Kidney tubule cell (primary cell): Measurements from ENCODE around the gene BTRC.
"Not testable (repeated sequence)": the region's sequence is repeated elsewhere in the genome, so short reads cannot be mapped to it uniquely, and the experiment has no call there.

Experiments
- DNase-seq: peaks from one replicate; pipeline ENCODE4 v3.0.0-alpha.2; 2018; ENCODE audit warnings: low spot score

Gene BTRC

DNA sequence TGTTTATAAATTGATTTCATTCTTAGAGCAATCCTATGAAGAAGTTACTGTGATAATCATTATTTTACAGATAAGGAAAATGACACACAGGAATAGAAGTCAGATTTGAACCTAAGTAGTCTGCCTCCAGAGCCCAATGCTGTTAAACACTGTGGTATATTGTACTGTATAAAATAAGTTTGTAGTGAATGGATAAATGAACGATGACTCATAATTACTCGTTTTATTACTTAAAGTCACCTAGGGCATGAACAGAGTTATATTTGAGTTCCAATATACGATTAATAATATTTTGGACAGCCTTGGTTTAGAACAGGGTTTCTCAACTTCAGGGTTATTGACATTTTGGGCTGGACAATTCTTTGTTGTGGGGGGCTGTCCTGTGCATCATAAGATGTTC lies 7.8 kb upstream of the BTRC start:
- DNase-seq: peak; percentile 35

DNA sequence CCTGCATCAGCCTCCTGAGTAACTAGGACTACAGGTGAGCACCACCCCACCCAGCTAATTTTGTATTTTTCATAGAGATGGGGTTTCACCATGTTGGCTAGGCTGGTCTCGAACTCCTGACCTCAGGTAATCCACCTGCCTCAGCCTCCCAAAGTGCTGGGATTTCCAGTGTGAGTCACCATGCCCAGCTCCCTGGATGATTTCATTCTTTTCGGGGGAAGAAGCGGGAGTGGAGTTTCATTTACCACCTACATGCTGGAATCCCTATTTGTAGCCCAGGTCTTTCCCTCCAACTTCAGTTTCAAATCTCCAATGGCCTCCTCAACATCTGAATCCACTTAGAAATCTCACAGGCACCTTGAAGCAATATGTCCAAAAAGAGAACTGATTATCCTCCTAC lies 2.9 kb upstream of the BTRC start:
- peak; percentile 56 for DNase-seq

DNA sequence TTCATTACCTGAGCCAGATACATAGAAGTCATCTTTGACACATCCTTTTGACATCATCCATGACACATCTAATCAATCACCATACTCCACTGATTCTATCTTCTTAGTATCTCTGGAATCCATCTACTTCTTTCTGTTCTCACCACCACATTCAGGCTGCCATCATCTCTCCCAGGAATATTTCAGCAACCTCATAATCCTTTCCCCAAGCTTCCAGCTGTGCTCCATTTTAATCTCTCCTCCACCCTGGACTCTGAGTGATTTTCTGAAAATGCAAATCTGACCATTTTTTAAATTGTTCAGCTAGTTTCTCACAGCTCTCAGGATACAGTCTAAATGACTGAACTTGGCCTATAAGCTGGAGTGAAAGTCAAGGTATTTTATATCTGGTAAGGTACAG lies 2.5 kb upstream of the BTRC start:
- peak; percentile 61 for DNase-seq

GRCh38 chr10:101352857-101353256 lies 1.1 kb upstream of the BTRC start:
- not testable (repeated sequence) for DNase-seq

DNA sequence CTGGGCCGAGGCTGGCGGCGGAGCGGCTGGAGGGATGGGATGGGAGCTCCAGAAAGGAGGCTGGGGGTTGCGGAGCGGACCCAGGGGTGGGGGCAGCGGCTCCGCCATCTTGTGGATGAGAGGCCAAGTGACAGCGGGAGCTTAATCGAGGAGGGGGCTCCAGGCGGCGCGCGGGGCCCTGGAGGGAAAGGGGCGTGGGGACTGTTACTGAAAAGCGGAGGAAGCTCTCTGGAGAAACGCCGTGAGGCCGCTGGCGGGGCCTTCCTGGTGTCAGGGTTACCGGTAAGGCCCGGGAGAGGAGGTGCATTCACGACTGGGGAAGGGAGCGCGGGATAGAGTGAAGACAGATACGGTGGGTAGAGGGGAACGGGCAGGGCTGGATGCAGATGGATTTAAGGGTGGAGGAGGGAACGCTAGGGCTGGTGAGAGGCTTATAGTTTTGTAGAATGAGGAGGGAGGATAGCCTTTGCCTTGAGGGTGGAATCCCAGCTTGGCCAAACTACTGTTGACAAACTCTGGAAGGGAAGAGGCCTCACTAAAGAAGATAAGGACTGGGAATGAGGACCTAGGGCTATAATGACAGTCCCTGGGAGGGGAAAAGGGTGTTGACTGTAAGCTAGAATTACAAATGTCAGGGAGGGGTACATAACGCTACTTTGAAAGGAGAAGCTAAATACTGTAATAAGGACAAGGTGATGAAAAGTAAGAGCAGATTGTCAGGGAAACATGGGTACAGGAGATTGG lies 535 bp downstream of the BTRC start:
- peak; percentile 47 for DNase-seq

GRCh38 chr10:101355072-101355706 lies 1.2 kb downstream of the BTRC start:
- no peak for DNase-seq

GRCh38 chr10:101356132-101356531 lies 2.2 kb downstream of the BTRC start:
- DNase-seq: no peak

- no peak for DNase-seq
Observed at GRCh38 chr10:101357958-101358357, 4.0 kb downstream of the BTRC start.

GRCh38 chr10:101358706-101359300 lies 4.8 kb downstream of the BTRC start:
- peak; percentile 8 for DNase-seq

- DNase-seq: not testable (repeated sequence)
Observed at GRCh38 chr10:101360090-101360489, 6.1 kb downstream of the BTRC start.

DNA sequence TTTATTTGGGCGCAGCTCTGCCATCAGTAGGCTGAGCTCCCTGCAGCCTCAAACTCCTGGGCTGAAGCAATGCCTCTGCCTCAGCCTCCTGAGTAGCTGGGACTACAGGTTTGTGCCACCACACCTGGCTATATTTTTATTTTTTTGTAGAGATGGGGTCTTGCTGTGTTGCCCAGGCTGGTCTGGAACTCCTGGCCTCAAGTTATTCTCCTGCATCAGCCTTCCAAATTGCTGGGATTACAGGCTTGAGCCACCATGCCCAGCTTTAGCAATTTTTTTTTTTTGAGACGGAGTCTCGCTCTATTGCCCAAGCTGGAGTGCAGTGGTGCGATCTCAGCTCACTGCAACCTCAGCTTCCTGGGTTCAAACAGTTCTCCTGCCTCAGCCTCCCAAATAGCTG lies 6.9 kb downstream of the BTRC start:
- DNase-seq: not testable (repeated sequence)

- no peak for DNase-seq
Observed at GRCh38 chr10:101363850-101364400, 10.0 kb downstream of the BTRC start.

DNA sequence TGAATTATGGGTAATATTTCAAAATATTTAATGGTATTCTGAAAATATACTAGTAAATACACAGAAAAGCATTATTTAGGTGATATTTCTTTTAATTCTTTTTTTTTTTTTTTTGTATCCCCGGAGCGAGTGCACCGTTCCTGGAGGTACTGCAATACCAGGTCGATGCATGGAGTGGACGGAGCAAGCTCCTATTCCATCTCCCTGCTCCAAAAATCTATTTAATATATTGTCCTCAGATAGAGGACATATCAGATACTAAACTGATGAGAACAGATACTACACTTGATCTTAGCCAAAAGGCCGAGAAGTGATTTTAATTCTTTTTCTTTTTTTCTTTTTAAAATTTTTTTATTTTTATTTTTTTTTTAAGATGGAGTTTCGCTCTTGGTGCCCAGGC lies 10.8 kb downstream of the BTRC start:
- DNase-seq: no peak

GRCh38 chr10:101367569-101368453 lies 13.8 kb downstream of the BTRC start:
- peak; percentile 91 for DNase-seq

DNA sequence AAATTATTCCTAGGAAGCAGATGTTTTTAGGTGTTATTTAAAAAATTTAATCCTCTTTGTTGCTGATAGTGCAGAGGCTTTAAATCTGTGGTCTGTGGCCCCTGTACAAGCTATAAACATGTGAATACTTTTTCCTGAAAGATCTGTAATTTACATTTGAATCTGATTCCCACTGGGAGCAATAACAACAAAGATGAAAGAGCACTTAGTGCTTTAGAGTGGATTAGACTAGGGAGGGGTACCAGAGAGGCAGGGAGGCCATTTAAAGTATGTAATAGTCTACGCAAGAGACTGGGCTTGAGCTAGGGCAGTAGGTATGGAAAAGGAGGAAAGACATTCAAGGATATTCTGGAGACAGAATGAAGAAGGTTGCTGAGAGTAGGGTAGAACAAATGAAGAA lies 19.1 kb downstream of the BTRC start:
- no peak for DNase-seq

- DNase-seq: not testable (repeated sequence)
Observed at GRCh38 chr10:101373993-101374392, 20.0 kb downstream of the BTRC start.

DNA sequence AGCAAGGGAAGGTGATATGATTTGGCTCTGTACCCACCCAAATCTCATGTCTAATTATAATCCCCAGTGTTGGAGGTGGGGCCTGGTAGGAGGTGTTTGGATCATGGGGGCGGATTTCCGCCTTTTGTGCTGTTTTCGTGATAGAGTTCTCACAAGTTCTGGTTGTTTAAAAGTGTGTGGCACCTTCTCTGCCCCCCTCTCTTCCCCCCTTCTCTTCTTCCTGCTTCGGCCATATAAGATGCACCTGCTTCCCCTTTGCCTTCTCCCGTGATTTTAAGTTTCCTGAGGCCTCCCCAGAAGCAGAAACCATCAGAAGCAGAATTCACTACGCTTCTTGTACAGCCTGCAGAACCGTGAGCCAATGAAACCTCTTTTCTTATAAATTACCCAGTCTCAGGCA lies 21.1 kb downstream of the BTRC start:
- no peak for DNase-seq

GRCh38 chr10:101379663-101380352 lies 25.8 kb downstream of the BTRC start:
- no peak for DNase-seq

GRCh38 chr10:101380353-101381017 lies 26.5 kb downstream of the BTRC start:
- DNase-seq: no peak

DNA sequence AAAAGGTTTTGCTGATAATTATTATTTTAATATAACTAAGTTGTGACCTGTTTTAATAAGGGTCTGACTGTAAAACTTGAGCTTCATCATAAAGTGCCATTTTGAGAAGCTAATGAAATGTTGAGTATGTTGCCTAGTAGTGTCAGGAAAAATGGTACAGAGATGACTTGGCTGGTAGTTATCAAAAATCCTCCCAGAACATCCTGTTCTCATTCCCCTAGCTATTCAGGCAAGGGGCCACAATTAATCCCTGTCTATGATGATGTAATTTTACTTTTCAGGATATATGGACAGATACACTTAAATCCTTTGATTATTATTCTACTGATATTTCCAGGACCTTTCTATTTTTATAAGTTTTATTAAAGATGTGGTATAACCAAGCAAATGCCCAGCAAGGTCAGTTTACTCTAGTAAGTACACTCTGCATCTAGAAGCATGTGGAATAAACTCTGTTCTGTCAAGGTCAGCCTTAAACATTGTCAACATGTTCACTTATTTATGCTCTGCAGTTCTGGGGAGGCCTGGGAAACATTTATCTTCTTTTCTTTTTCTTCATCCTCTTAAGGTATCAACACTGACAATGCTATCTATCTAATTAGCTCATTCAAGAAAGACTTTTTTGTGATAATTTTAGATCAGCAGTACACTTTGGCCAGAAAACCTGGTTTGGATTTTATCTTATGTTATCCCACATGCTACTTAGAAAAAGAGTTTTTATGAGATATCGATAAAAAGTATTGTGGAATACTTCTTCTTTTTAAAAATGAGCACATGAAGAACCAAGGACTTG lies 32.1 kb downstream of the BTRC start:
- no peak for DNase-seq
